CD14-positive monocyte (primary cell): ENCODE measurements around the gene CFAP61. TPM values are rescaled to one million over a fixed set of nuclear protein-coding genes. Genes with fewer than 3 reads are reported as not detected.

Source experiments
- DNase-seq, 3 donors: peaks; one replicate each; pipeline ENCODE4 v3.0.0-alpha.2; 2011 to 2022
- H2AFZ ChIP-seq: 2 replicates; pipeline ENCODE4 v1.6.0; 2012; ENCODE audit warnings: mild to moderate bottlenecking, low read depth, low read length, inconsistent platforms; ENCODE audit not compliant: insufficient read depth, poor library complexity, severe bottlenecking
- H3K27ac ChIP-seq, 2 donors: 1 replicate in 1 of 2; 2 replicates in 1 of 2; pipeline ENCODE4 v1.5.1; 2012 to 2013; ENCODE audit warnings: low read length in 2 of 2, control low read depth in 1 of 2, inconsistent platforms in 1 of 2, low read depth in 1 of 2, mild to moderate bottlenecking in 1 of 2
- H3K27me3 ChIP-seq, 2 donors: one replicate each; pipeline versions ENCODE4 v1.6.0 to v1.6.1; 2011 to 2013; ENCODE audit warnings: low read length in 2 of 2; ENCODE audit not compliant: control insufficient read depth in 2 of 2, insufficient read depth in 2 of 2
- H3K36me3 ChIP-seq, 2 donors: replicated peaks in 1 of 2; 1 replicate in 1 of 2; 2 replicates in 1 of 2; pipeline versions ENCODE4 v1.5.1 to v1.6.1; 2012 to 2013; ENCODE audit warnings: low read length in 2 of 2, control low read depth in 1 of 2, inconsistent platforms in 1 of 2, mild to moderate bottlenecking in 1 of 2; ENCODE audit not compliant: insufficient read depth in 2 of 2, control insufficient read depth in 1 of 2
- H3K4me1 ChIP-seq, 2 donors: 1 replicate in 1 of 2; 2 replicates in 1 of 2; pipeline versions ENCODE4 v1.5.1 to v1.6.1; 2012 to 2013; ENCODE audit warnings: low read length in 2 of 2, control low read depth in 1 of 2, inconsistent platforms in 1 of 2, mild to moderate bottlenecking in 1 of 2, moderate library complexity in 1 of 2; ENCODE audit not compliant: insufficient read depth in 2 of 2, control insufficient read depth in 1 of 2
- H3K4me2 ChIP-seq: replicated peaks from 2 replicates; pipeline ENCODE3; 2012; ENCODE audit warnings: low read length, moderate library complexity, mild to moderate bottlenecking; ENCODE audit not compliant: poor library complexity, severe bottlenecking; ENCODE audit errors: extremely low read depth
- H3K4me3 ChIP-seq, 3 experiments: fragments of 200-600 bp in 1 of 3; sonication (generic) in 1 of 3; replicated peaks in 1 of 3; 1 replicate in 2 of 3; 2 replicates in 1 of 3; pipeline ENCODE4 v1.5.1; 2011 to 2013; ENCODE audit warnings: low read length in 3 of 3, mild to moderate bottlenecking in 3 of 3, control low read depth in 2 of 3, low read depth in 2 of 3, inconsistent platforms in 1 of 3, moderate library complexity in 1 of 3
- H3K79me2 ChIP-seq: 2 replicates; pipeline ENCODE4 v1.6.0; 2012; ENCODE audit warnings: mild to moderate bottlenecking, control low read depth, inconsistent platforms, low read length, moderate library complexity; ENCODE audit not compliant: insufficient read depth
- H3K9ac ChIP-seq: 2 replicates; pipeline ENCODE4 v1.6.0; 2017; ENCODE audit warnings: low read length, mild to moderate bottlenecking; ENCODE audit not compliant: insufficient read depth, poor library complexity, severe bottlenecking
- H3K9me3 ChIP-seq, 2 donors: replicated peaks in 1 of 2; 1 replicate in 1 of 2; 2 replicates in 1 of 2; pipeline versions ENCODE4 v1.5.1 to v1.6.1; 2012 to 2013; ENCODE audit warnings: low read length in 2 of 2, control low read depth in 1 of 2; ENCODE audit not compliant: control insufficient read depth in 1 of 2, insufficient read depth in 1 of 2
- H4K20me1 ChIP-seq: 2 replicates; pipeline ENCODE4 v1.6.0; 2012; ENCODE audit warnings: mild to moderate bottlenecking, low read length, control low read depth, moderate library complexity; ENCODE audit not compliant: insufficient read depth
- H3K27ac Mint-ChIP-seq, 7 donors: one replicate each; pipeline ENCODE4 v1.8.0; 2020; ENCODE audit warnings: mild to moderate bottlenecking in 7 of 7, mixed read lengths in 7 of 7, moderate library complexity in 6 of 7, inconsistent platforms in 2 of 7
- H3K27me3 Mint-ChIP-seq, 3 donors: one replicate each; pipeline ENCODE4 v1.8.0; 2021 to 2022; ENCODE audit warnings: low read depth in 3 of 3, mild to moderate bottlenecking in 3 of 3, mixed read lengths in 3 of 3, moderate library complexity in 3 of 3, inconsistent platforms in 1 of 3
- H3K36me3 Mint-ChIP-seq, 2 donors: one replicate each; pipeline ENCODE4 v1.8.0; 2020; ENCODE audit warnings: mixed read lengths in 2 of 2, inconsistent platforms in 1 of 2, mild to moderate bottlenecking in 1 of 2
- H3K4me1 Mint-ChIP-seq: one replicate; pipeline ENCODE4 v1.8.0; 2020; ENCODE audit warnings: mild to moderate bottlenecking, mixed read lengths
- H3K4me3 Mint-ChIP-seq, 2 donors: one replicate each; pipeline ENCODE4 v1.8.0; 2020; ENCODE audit warnings: mild to moderate bottlenecking in 2 of 2, mixed read lengths in 2 of 2, moderate library complexity in 1 of 2
- H3K9me3 Mint-ChIP-seq, 7 donors: one replicate each; pipeline ENCODE4 v1.8.0; 2020 to 2022; ENCODE audit warnings: mixed read lengths in 7 of 7, mild to moderate bottlenecking in 6 of 7, moderate library complexity in 6 of 7, inconsistent platforms in 2 of 7
- CTCF ChIP-seq: fragments of 200-600 bp; IDR thresholded peaks from one replicate; pipeline ENCODE4 v1.8.0; 2022; ENCODE audit warnings: antibody characterized with exemption, mild to moderate bottlenecking
- WGBS: methylation state at CpG from one replicate; pipeline ENCODE4 v1.1.5; 2013; ENCODE audit warnings: missing lambda C conversion rate; ENCODE audit not compliant: insufficient coverage; 5-methylcytosine and 5-hydroxymethylcytosine counted together
- intact Hi-C, 2 donors: fragments of 100-400 bp; cut with micrococcal nuclease; formaldehyde crosslinking; loops; one replicate each; pipeline versions ENCODE4 v1.15.0 to v1.15.1; 2023
- polyA plus RNA-seq, 3 donors: library from polyadenylated mRNA; depleted of rRNA in 1 of 3; unstranded in 2 of 3; stranded (reverse) in 1 of 3; fragments of 300-500 nt in 2 of 3; fragments of >200 nt in 1 of 3; fragmentation: Illumina TruSeq in 2 of 3; gene quantifications; 1 replicate in 2 of 3; 2 replicates in 1 of 3; pipeline ENCODE4 v1.2.3, GENCODE V29; 2012 to 2021

The CFAP61 gene
- polyA plus RNA-seq, 3 donors: not detected

- H4K20me1 ChIP-seq: no peaks in the 10 kb centered on the region
- no peaks in the 10 kb centered on the region for H3K79me2 ChIP-seq
- H3K36me3 Mint-ChIP-seq: no peaks in the 10 kb centered on the region
- H3K9me3 ChIP-seq: no peaks in the 10 kb centered on the region
- H3K4me3 Mint-ChIP-seq: no peak overlapping the region
- no peak overlapping the region for H3K9ac ChIP-seq
- no peak for TF ChIP-seq CTCF
- peaks cover 0 to 4% (median 2%) of the 10 kb centered on the region in 7 donors for H3K9me3 Mint-ChIP-seq
- no peak overlapping the region for H3K4me3 ChIP-seq
- no peak overlapping the region for H3K27ac ChIP-seq
- DNase-seq: no peak
- H3K27me3 ChIP-seq: no peaks in the 10 kb centered on the region
- no peak overlapping the region for H3K27ac Mint-ChIP-seq
- intact Hi-C loops: no loop called here
- peaks cover 10 to 16% (median 12%) of the 10 kb centered on the region in 3 donors for H3K27me3 Mint-ChIP-seq
- no peaks in the 10 kb centered on the region for H3K4me1 Mint-ChIP-seq
- no peak overlapping the region for H3K4me2 ChIP-seq
- H3K36me3 ChIP-seq: no peaks in the 10 kb centered on the region
- H2AFZ ChIP-seq: no peak overlapping the region
- no peaks in the 10 kb centered on the region for H3K4me1 ChIP-seq
- 93% methylated on average over 11 of the region's 11 CpGs for WGBS
Measured at GRCh38 chr20:20211988-20212518, 159.7 kb downstream of the CFAP61 start.

- Histone ChIP-seq H3K4me3 (no peak overlapping the region), H3K9ac (no peak overlapping the region), H3K4me1 (no peaks in the 10 kb centered on the region), H3K27ac (no peak overlapping the region), H3K4me2 (no peak overlapping the region), H3K9me3 (peaks cover 2 to 3% of the 10 kb centered on the region in 2 donors), H3K27me3 (no peaks in the 10 kb centered on the region), H2AFZ (no peak overlapping the region), H3K79me2 (no peaks in the 10 kb centered on the region), H4K20me1 (no peaks in the 10 kb centered on the region), H3K36me3 (no peaks in the 10 kb centered on the region)
- no peak for TF ChIP-seq CTCF
- H3K36me3 Mint-ChIP-seq: no peaks in the 10 kb centered on the region
- H3K27ac Mint-ChIP-seq: no peak overlapping the region
- peaks cover 12 to 13% (median 13%) of the 10 kb centered on the region in 3 donors for H3K27me3 Mint-ChIP-seq
- H3K4me1 Mint-ChIP-seq: no peaks in the 10 kb centered on the region
- DNase-seq: no peak
- no peak overlapping the region for H3K4me3 Mint-ChIP-seq
- peaks cover under 1 to 7% (median 4%) of the 10 kb centered on the region in 7 donors for H3K9me3 Mint-ChIP-seq
- WGBS: 100% methylated on average over 2 of the region's 5 CpGs
- intact Hi-C loops: no loop called here
Measured at GRCh38 chr20:20212675-20213096, 160.4 kb downstream of the CFAP61 start.
